ENCODE results near the gene ZFAND3.
A peak's percentile ranks its signal among the peaks of the same experiment; 100 is the strongest.

The ZFAND3 gene

GRCh38 chr6:38169221-38169976, 349.9 kb downstream of the ZFAND3 start:
- no peaks in the 10 kb centered on the region for H3K9me3 ChIP-seq (ENCODE audit: severe bottlenecking)
- no peak overlapping the region for H3K4me3 ChIP-seq (ENCODE audit: low read depth, low read length)
- H3K27me3 ChIP-seq (ENCODE audit: insufficient read depth, low read depth, severe bottlenecking): no peaks in the 10 kb centered on the region
- H3K27ac ChIP-seq: no peak overlapping the region
- peaks cover 5% of the 10 kb centered on the region; the same call in 1 of the 2 replicates for H3K36me3 ChIP-seq
- DNase-seq: peak; percentile 53
- peak; percentile 56 for TF ChIP-seq CTCF (IDR thresholded peaks at IDR 0.05; ENCODE audit: low read depth, low read length)

- H3K4me3 ChIP-seq (ENCODE audit: low read depth, low read length): no peak overlapping the region
- H3K9me3 ChIP-seq (ENCODE audit: severe bottlenecking): no peaks in the 10 kb centered on the region
- no peaks in the 10 kb centered on the region for H3K27me3 ChIP-seq (ENCODE audit: insufficient read depth, low read depth, severe bottlenecking)
- TF ChIP-seq CTCF (IDR thresholded peaks at IDR 0.05; ENCODE audit: low read depth, low read length): no peak
- no peak overlapping the region for H3K27ac ChIP-seq
- peaks cover 8% of the 10 kb centered on the region; the same call in 1 of the 2 replicates for H3K36me3 ChIP-seq
- DNase-seq: no peak
Observed at GRCh38 chr6:38169977-38170526, 350.5 kb downstream of the ZFAND3 start.

DNA sequence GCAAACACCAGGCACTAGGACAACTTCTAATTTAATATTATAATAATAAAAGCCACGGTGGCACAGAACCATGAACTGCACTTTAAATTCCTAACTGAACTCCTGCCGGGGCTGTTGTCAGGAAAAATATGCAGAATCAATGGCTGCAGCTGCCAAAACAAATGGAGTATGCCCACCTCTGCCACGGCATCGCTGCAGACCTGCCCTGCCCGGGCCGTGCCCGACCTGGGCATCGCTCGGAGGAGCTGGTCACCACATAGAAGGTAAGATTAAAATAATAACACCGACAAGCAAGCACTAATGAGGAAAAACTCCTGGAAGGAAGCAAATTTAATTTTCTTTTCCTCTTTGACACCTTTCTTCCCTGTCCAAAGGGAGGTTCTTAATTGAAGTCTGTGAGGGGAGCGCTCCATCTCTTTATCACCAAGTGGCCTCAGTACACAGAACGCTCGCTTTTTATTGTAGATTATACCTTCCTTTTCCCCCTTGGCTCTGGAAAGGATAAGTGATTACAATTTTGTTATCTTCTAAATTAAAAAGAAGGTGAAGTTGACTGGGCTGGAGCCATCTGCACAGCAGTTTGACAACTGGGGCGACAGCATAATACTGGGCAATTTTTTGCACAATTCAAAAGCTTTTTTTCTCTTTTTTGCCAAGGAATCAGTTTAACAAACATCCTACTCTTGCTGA, 351.3 kb downstream of the ZFAND3 start:
- Histone ChIP-seq H3K27ac (no peak overlapping the region), H3K36me3 (peaks cover 8% of the 10 kb centered on the region; the same call in 1 of the 2 replicates), H3K9me3 (ENCODE audit: severe bottlenecking) (no peaks in the 10 kb centered on the region), H3K4me3 (ENCODE audit: low read depth, low read length) (no peak overlapping the region), H3K27me3 (ENCODE audit: insufficient read depth, low read depth, severe bottlenecking) (no peaks in the 10 kb centered on the region)
- no peak for TF ChIP-seq CTCF (IDR thresholded peaks at IDR 0.05; ENCODE audit: low read depth, low read length)
- DNase-seq: no peak

DNA sequence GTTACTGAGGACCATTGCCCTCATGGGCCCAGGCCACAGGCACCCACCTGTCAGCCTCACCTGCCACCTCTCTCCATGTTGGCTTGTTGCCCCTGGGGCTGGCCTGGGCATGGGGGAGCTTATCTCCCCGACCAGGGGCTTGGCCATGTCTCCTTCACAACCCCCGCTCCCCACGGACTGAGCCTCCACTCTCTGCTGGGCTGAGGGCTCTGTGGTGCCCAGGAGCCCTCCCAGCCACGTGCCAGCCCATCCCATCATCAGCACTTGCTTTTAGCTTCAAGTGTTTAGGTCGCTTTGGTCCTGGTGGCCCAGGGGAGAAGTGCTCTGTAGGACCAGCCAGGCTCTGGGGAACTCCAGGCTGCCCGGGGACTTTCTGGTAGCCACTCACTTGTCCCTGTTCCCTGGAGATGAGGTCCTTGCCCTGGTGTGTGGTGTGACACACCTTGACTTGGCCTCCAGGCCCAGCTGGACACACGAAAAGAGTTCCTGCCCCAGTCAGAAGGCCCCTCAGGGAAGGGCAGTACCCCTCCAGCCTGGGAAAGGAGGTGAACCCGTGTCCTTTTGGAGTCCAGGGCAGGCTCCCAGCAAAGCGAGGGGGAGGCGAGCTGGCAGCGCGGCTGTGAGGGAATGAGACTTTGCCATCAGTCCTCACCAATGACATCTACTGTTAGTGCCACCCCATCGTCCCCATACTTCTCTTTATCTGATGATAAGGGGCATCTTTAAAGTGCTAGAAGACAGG, 352.6 kb downstream of the ZFAND3 start:
- TF ChIP-seq CTCF (IDR thresholded peaks at IDR 0.05; ENCODE audit: low read depth, low read length): no peak
- Histone ChIP-seq H3K27me3 (ENCODE audit: insufficient read depth, low read depth, severe bottlenecking) (no peaks in the 10 kb centered on the region), H3K27ac (no peak overlapping the region)

GRCh38 chr6:38172739-38173410, 353.3 kb downstream of the ZFAND3 start:
- no peak for TF ChIP-seq CTCF (IDR thresholded peaks at IDR 0.05; ENCODE audit: low read depth, low read length)
- H3K27ac ChIP-seq: no peak overlapping the region
- DNase-seq: no peak

More for the DNA sequence above, 352.6 kb downstream of the ZFAND3 start:
- DNase-seq: no peak
- Histone ChIP-seq H3K9me3 (ENCODE audit: severe bottlenecking) (no peaks in the 10 kb centered on the region), H3K4me3 (ENCODE audit: low read depth, low read length) (no peak overlapping the region), H3K36me3 (peaks cover 8% of the 10 kb centered on the region; the same call in 1 of the 2 replicates)

More at GRCh38 chr6:38172739-38173410, 353.3 kb downstream of the ZFAND3 start:
- H3K4me3 ChIP-seq (ENCODE audit: low read depth, low read length): no peak overlapping the region
- peaks cover 8% of the 10 kb centered on the region; the same call in 1 of the 2 replicates for H3K36me3 ChIP-seq
- H3K9me3 ChIP-seq (ENCODE audit: severe bottlenecking): no peaks in the 10 kb centered on the region
- H3K27me3 ChIP-seq (ENCODE audit: insufficient read depth, low read depth, severe bottlenecking): no peaks in the 10 kb centered on the region

Measured in WERI-Rb-1 (cell line).